ENCODE results near the gene PNKD. TPM values are rescaled to one million over a fixed set of nuclear protein-coding genes. Genes with fewer than 3 reads are reported as not detected.
"Not testable (repeated sequence)": the region's sequence is repeated elsewhere in the genome, so short reads cannot be mapped to it uniquely, and the experiment has no call there.

PNKD gene
- total RNA-seq, 1 donor from 2014 or later, result 19.8 TPM

GRCh38 chr2:218272531-218273212 is 2.4 kb downstream of the PNKD start:
- DNase-seq (ENCODE audit: low read depth in 2 of 2), result peak; percentile 70 to 86

- not testable (repeated sequence) for DNase-seq (ENCODE audit: low read depth in 2 of 2)
Observed at GRCh38 chr2:218273214-218273907, 3.0 kb downstream of the PNKD start.

GRCh38 chr2:218273908-218274249 is 3.6 kb downstream of the PNKD start:
- DNase-seq (ENCODE audit: low read depth in 2 of 2), result no peak

- DNase-seq (ENCODE audit: low read depth in 2 of 2), result no peak
Observed at GRCh38 chr2:218274586-218274985, 4.3 kb downstream of the PNKD start.

GRCh38 chr2:218275371-218276072 is 5.2 kb downstream of the PNKD start:
- no peak for DNase-seq (ENCODE audit: low read depth in 2 of 2)

- DNase-seq (ENCODE audit: low read depth in 2 of 2), result no peak
Observed at GRCh38 chr2:218276986-218277755, 6.9 kb downstream of the PNKD start.

GRCh38 chr2:218277921-218278320 is 7.6 kb downstream of the PNKD start:
- DNase-seq (ENCODE audit: low read depth in 2 of 2), result no peak

GRCh38 chr2:218278531-218279360 is 8.4 kb downstream of the PNKD start:
- DNase-seq (ENCODE audit: low read depth in 2 of 2), result no peak

GRCh38 chr2:218280260-218280870 is 10.0 kb downstream of the PNKD start:
- DNase-seq (ENCODE audit: low read depth in 2 of 2), result no peak

GRCh38 chr2:218281449-218281848 is 11.1 kb downstream of the PNKD start:
- DNase-seq (ENCODE audit: low read depth in 2 of 2), result no peak

GRCh38 chr2:218282173-218282991 is 12.1 kb downstream of the PNKD start:
- peak in 1 of 2 donors; percentile 26 for DNase-seq (ENCODE audit: low read depth in 2 of 2)

GRCh38 chr2:218284106-218284811 is 13.9 kb downstream of the PNKD start:
- peak in 1 of 2 donors; percentile 42 for DNase-seq (ENCODE audit: low read depth in 2 of 2)

GRCh38 chr2:218285604-218286003 is 15.3 kb downstream of the PNKD start:
- peak in 1 of 2 donors; percentile 29 for DNase-seq (ENCODE audit: low read depth in 2 of 2)

GRCh38 chr2:218286570-218287459 is 16.5 kb downstream of the PNKD start:
- DNase-seq (ENCODE audit: low read depth in 2 of 2), result peak; percentile 86 to 93

- DNase-seq (ENCODE audit: low read depth in 2 of 2), result peak in 1 of 2 donors; percentile 58
Observed at GRCh38 chr2:218289639-218290315, 19.5 kb downstream of the PNKD start.

- DNase-seq (ENCODE audit: low read depth in 2 of 2), result no peak
Observed at GRCh38 chr2:218290316-218291261, 20.3 kb downstream of the PNKD start.
